ENCODE measurements around the gene PALM2AKAP2.

- TF ChIP-seq SUZ12 (IDR thresholded peaks at IDR 0.05; ENCODE audit: extremely low read depth, insufficient read depth, insufficient read length): no peak
- no peak for TF ChIP-seq YY1 (IDR thresholded peaks at IDR 0.05; ENCODE audit: insufficient read depth, insufficient read length)
- TF ChIP-seq ZNF274 (IDR thresholded peaks at IDR 0.05; ENCODE audit: low read depth, low read length): no peak
Observed at GRCh38 chr9:109734814-109735213, 45.2 kb upstream of the PALM2AKAP2 start.

All from NT2/D1 (cell line).